Kidney epithelial cell (primary cell): ENCODE measurements around the gene DSCAML1. TPM values are rescaled to one million over a fixed set of nuclear protein-coding genes. Genes with fewer than 3 reads are reported as not detected.

ENCODE experiments used
- DNase-seq: peaks from one replicate; pipeline ENCODE4 v3.0.0-alpha.2; 2010; ENCODE audit warnings: low read depth
- H3K27me3 ChIP-seq: 2 replicates; pipeline ENCODE4 v1.6.0; 2011; ENCODE audit warnings: low read length; ENCODE audit not compliant: control insufficient read depth, insufficient read depth
- H3K36me3 ChIP-seq: 2 replicates; pipeline ENCODE4 v1.5.1; 2011; ENCODE audit warnings: low read length; ENCODE audit not compliant: control insufficient read depth, insufficient read depth
- H3K4me3 ChIP-seq: 2 replicates; pipeline ENCODE4 v1.5.1; 2011; ENCODE audit warnings: low read depth, mild to moderate bottlenecking, control low read depth, low read length
- total RNA-seq: library from RNA; depleted of rRNA; stranded (reverse); fragments of >200 nt; gene quantifications from 2 replicates; pipeline ENCODE4 v1.2.3, GENCODE V29; 2015
- TF ChIP-seq, protein P1 (sequence below): IDR thresholded peaks from 2 replicates; pipeline ENCODE4 v1.5.1; 2011; ENCODE audit warnings: mild to moderate bottlenecking, moderate library complexity, low read length, control low read depth, inconsistent platforms; ENCODE audit not compliant: insufficient read depth, poor library complexity, severe bottlenecking

Gene DSCAML1
- total RNA-seq, 1 donor from 2014 or later: 3.1 TPM

- DNase-seq: no peak
- Histone ChIP-seq H3K27me3 (no peaks in the 10 kb centered on the region), H3K4me3 (no peak overlapping the region), H3K36me3 (no peaks in the 10 kb centered on the region)
- TF ChIP-seq, protein P1, sequence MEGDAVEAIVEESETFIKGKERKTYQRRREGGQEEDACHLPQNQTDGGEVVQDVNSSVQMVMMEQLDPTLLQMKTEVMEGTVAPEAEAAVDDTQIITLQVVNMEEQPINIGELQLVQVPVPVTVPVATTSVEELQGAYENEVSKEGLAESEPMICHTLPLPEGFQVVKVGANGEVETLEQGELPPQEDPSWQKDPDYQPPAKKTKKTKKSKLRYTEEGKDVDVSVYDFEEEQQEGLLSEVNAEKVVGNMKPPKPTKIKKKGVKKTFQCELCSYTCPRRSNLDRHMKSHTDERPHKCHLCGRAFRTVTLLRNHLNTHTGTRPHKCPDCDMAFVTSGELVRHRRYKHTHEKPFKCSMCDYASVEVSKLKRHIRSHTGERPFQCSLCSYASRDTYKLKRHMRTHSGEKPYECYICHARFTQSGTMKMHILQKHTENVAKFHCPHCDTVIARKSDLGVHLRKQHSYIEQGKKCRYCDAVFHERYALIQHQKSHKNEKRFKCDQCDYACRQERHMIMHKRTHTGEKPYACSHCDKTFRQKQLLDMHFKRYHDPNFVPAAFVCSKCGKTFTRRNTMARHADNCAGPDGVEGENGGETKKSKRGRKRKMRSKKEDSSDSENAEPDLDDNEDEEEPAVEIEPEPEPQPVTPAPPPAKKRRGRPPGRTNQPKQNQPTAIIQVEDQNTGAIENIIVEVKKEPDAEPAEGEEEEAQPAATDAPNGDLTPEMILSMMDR: no peak
These were observed 36.4 kb upstream of the DSCAML1 start for GRCh38 chr11:117833401-117833891.

GRCh38 chr11:117832511-117832910, 35.5 kb upstream of the DSCAML1 start:
- Histone ChIP-seq H3K4me3 (no peak overlapping the region), H3K36me3 (no peaks in the 10 kb centered on the region), H3K27me3 (no peaks in the 10 kb centered on the region)
- no peak for DNase-seq
- TF ChIP-seq, protein P1: no peak

DNA sequence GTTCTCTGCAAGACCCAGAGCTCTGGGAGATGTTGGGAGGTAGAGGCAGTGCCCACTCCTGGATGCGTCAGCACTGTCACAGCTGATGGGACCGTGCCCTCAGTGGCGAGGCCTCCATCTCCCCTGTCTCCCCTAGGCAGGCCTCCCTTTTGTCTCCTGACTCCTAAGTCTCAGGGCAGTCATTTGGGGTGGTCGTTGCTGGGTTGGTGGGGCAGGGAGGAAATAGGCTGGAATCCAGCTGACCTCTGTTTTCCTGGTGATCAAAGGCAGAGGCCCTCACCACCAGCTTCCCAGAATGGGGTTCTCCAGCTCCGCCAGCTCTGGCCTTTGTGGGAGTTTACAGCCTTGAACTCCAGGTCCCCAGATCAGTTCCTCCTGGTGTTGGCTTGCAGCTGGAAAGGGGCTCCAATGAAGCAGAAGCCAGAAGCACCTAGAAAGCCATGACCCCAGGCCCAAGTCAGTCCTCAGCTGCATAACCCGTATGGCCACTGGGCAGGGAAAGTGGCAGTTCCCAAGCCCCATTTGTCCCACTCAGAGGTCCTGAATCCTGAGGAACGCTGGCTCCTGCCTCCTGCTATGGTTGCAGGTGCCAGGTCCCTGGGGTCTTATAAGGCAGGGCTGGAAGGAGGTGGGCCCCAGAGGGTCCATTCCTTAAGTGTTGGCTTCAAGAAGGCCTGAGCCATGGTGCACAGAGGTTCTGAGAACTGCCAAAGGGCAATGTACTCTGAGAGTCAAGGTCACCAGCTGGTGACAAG, 34.8 kb upstream of the DSCAML1 start:
- TF ChIP-seq, protein P1: no peak
- Histone ChIP-seq H3K36me3 (no peaks in the 10 kb centered on the region), H3K4me3 (no peak overlapping the region), H3K27me3 (no peaks in the 10 kb centered on the region)
- DNase-seq: no peak

DNA sequence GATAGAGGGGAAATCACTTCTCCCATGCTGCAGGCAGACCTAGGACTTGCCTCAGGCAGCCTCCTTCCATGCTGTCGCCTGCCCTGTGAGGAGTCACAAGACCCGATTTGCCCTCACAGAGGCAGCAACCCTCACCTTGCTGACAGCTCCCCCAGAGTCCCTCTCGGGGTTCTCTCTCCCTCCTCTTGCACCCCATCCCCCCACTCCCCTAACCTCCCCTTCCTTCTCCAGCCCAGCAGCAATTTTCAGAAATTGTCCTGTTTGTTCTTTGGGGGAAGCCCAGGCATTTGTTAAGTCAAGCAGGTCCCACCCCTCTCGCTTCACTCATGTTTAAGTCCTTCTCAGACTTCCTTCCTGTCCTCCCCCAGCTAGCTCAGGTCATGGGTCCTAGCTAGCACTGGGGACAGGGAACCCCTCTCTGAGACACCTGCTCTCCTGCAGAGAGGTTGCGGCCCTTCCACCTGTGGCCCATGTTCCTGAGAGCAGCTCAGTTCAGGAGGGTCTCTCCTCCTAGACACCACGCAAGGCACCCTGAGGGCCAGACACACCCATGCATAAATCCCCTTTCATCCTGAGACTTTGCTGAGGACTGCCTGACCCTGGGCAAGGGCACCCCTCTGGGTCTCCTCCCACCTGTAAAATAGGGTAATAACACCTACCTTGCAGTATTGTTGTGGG, 33.8 kb upstream of the DSCAML1 start:
- no peak for DNase-seq
- Histone ChIP-seq H3K4me3 (no peak overlapping the region), H3K36me3 (no peaks in the 10 kb centered on the region), H3K27me3 (no peaks in the 10 kb centered on the region)
- TF ChIP-seq, protein P1: no peak

DNA sequence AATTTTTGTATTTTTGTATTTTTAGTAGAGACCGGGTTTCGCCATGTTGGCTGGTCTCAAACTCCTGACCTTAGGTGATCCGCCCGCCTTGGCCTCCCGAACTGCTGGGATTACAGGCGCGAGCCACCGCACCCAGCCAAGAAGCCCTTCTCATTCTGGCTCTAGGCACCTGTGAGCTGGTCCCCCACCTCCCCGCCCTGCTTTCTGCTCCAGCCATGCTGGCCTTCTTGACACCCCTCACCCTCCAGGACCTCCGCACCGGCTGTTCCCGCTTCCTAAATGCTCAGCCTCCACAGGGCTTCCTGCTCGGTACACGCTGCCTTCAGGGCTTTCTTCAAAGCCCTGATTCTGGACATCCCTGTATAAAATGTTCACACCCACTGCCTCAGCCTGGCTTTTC, 33.1 kb upstream of the DSCAML1 start:
- no peak for DNase-seq
- H3K4me3 ChIP-seq: no peak overlapping the region
- TF ChIP-seq, protein P1: no peak
- H3K27me3 ChIP-seq: no peaks in the 10 kb centered on the region
- no peaks in the 10 kb centered on the region for H3K36me3 ChIP-seq
